HEK293 (cell line): ENCODE results near the gene COL8A1.

Source experiments
- MZF1 ChIP-seq: fragments of 450-650 bp; formaldehyde crosslinking; IDR thresholded peaks from 2 replicates; pipeline ENCODE4 v1.5.1; 2017; ENCODE audit warnings: missing biosample characterization, missing genetic modification characterization, borderline replicate concordance
- TF ChIP-seq, protein P1 (sequence below): fragments of 450-650 bp; IDR thresholded peaks from 2 replicates; pipeline ENCODE4 v1.5.1; 2018; ENCODE audit warnings: missing biosample characterization, mild to moderate bottlenecking, missing genetic modification characterization

DNA sequence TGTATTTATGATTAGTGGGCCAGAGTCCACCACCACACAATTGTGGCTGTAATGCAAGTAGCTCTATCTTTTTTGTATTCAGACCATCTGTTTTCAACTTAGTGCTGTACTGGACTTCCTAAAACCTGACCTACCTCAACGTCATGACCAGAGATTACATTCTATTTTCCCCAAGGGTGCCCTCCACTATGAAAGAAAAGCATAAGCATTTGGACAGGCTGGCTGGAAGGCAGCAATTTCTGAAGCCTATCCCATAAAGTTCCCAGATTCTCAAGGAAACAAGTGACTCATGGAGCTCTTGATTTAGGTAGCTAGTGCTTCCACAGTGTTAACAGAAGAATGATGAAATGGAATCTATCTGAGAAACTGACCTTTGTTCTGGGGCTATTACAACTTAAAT, 75.8 kb downstream of the COL8A1 start:
- TF ChIP-seq, protein P1, sequence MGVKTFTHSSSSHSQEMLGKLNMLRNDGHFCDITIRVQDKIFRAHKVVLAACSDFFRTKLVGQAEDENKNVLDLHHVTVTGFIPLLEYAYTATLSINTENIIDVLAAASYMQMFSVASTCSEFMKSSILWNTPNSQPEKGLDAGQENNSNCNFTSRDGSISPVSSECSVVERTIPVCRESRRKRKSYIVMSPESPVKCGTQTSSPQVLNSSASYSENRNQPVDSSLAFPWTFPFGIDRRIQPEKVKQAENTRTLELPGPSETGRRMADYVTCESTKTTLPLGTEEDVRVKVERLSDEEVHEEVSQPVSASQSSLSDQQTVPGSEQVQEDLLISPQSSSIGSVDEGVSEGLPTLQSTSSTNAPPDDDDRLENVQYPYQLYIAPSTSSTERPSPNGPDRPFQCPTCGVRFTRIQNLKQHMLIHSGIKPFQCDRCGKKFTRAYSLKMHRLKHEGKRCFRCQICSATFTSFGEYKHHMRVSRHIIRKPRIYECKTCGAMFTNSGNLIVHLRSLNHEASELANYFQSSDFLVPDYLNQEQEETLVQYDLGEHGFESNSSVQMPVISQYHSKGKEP (tag by site-specific recombination), result no peak
- TF ChIP-seq MZF1 (tag by site-specific recombination), result no peak
